ENCODE measurements around the gene SEL1L2. TPM values are rescaled to one million over a fixed set of nuclear protein-coding genes. Genes with fewer than 3 reads are reported as not detected.

SEL1L2 gene
- total RNA-seq, 1 experiment from 2014 or later = not detected

DNA sequence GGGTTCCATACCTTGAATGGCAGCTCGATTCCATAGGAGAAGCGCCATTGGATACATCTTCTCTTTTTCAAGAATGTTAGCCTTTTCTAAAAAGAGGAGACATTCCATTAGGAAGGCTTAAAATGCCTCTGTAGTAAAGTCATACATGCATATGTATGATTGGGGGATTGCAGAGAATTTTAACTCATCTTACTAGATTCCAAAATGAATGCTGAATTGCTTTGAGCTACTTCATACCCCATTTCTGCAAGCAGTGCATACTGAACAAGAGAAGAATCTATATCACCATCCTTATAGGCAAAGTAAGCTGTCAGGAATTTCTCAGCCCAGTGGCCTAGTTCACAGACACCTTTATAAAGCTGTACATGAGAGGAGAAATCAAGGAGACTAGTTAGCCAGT is 125.3 kb downstream of the SEL1L2 start:
- Histone ChIP-seq H3K4me1 (no peaks in the 10 kb centered on the region), H3K36me3 (ENCODE audit: control insufficient read depth, insufficient read depth, low read length) (no peaks in the 10 kb centered on the region), H3K27me3 (replicated peaks; ENCODE audit: control insufficient read depth, insufficient read depth, low read length) (no peaks in the 10 kb centered on the region; the same call in 1 of the 2 replicates), H3K9me3 (no peaks in the 10 kb centered on the region), H3K4me3 (ENCODE audit: low read depth, low read length) (no peak overlapping the region)
- CTCF ChIA-PET = no interaction called here
- BruUV-seq (replicated peaks) = no TSS peak
- H3K9me3 Mint-ChIP-seq (ENCODE audit: unreplicated experiment) = no peaks in the 10 kb centered on the region
- H3K4me3 Mint-ChIP-seq (ENCODE audit: unreplicated experiment) = no peak overlapping the region
- TF ChIP-seq, protein P1, sequence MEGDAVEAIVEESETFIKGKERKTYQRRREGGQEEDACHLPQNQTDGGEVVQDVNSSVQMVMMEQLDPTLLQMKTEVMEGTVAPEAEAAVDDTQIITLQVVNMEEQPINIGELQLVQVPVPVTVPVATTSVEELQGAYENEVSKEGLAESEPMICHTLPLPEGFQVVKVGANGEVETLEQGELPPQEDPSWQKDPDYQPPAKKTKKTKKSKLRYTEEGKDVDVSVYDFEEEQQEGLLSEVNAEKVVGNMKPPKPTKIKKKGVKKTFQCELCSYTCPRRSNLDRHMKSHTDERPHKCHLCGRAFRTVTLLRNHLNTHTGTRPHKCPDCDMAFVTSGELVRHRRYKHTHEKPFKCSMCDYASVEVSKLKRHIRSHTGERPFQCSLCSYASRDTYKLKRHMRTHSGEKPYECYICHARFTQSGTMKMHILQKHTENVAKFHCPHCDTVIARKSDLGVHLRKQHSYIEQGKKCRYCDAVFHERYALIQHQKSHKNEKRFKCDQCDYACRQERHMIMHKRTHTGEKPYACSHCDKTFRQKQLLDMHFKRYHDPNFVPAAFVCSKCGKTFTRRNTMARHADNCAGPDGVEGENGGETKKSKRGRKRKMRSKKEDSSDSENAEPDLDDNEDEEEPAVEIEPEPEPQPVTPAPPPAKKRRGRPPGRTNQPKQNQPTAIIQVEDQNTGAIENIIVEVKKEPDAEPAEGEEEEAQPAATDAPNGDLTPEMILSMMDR (IDR thresholded peaks at IDR 0.05; ENCODE audit: insufficient read depth in 1 of 2, low read depth in 1 of 2, low read length in 1 of 2, severe bottlenecking in 1 of 2, unreplicated experiment in 1 of 2) = no peak
- peaks cover 15% of the 10 kb centered on the region for H3K27me3 Mint-ChIP-seq (ENCODE audit: insufficient read depth, unreplicated experiment)
- POLR2A ChIA-PET = no interaction called here
- intact Hi-C loops (cut with micrococcal nuclease; ENCODE audit: unreplicated experiment) = no loop called here
- no peak for DNase-seq
- no peaks in the 10 kb centered on the region for H3K4me1 Mint-ChIP-seq (ENCODE audit: low read depth, unreplicated experiment)
- no peak overlapping the region for H3K27ac Mint-ChIP-seq (ENCODE audit: unreplicated experiment)
- H3K36me3 Mint-ChIP-seq (ENCODE audit: insufficient read depth, unreplicated experiment) = no peaks in the 10 kb centered on the region

DNA sequence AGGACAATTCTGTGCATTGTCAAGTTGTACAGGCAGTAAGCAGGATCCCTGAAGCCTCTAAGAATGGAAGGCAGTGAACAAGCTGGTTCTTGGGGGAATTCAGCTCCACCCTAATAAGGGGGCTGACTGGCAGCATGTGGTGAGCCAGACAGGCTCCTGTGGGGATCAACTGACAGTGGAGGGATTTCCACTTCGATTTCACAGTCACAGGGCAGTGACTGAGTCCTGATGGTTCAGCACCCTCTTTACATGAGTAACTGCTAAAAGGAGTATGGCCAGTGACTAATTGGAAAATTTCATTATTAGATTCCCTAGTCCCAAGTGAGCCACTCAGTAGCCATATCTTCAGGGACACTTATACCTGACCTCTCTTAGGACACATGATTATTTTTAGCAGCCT is 127.2 kb downstream of the SEL1L2 start:
- no peaks in the 10 kb centered on the region; the same call in 1 of the 2 replicates for H3K27me3 ChIP-seq (replicated peaks; ENCODE audit: control insufficient read depth, insufficient read depth, low read length)
- no peak overlapping the region for H3K4me3 ChIP-seq (ENCODE audit: low read depth, low read length)
- ChIA-PET POLR2A (no interaction called here), CTCF (no interaction called here)
- Mint-ChIP-seq H3K27me3 (ENCODE audit: insufficient read depth, unreplicated experiment) (peaks cover 21% of the 10 kb centered on the region), H3K4me3 (ENCODE audit: unreplicated experiment) (no peak overlapping the region), H3K36me3 (ENCODE audit: insufficient read depth, unreplicated experiment) (no peaks in the 10 kb centered on the region), H3K4me1 (ENCODE audit: low read depth, unreplicated experiment) (no peaks in the 10 kb centered on the region), H3K9me3 (ENCODE audit: unreplicated experiment) (no peaks in the 10 kb centered on the region), H3K27ac (ENCODE audit: unreplicated experiment) (no peak overlapping the region)
- no TSS peak for BruUV-seq (replicated peaks)
- no peaks in the 10 kb centered on the region for H3K36me3 ChIP-seq (ENCODE audit: control insufficient read depth, insufficient read depth, low read length)
- H3K9me3 ChIP-seq = no peaks in the 10 kb centered on the region
- TF ChIP-seq, protein P1 (IDR thresholded peaks at IDR 0.05; ENCODE audit: insufficient read depth in 1 of 2, low read depth in 1 of 2, low read length in 1 of 2, severe bottlenecking in 1 of 2, unreplicated experiment in 1 of 2) = no peak
- intact Hi-C loops (cut with micrococcal nuclease; ENCODE audit: unreplicated experiment) = no loop called here
- H3K4me1 ChIP-seq = no peaks in the 10 kb centered on the region
- DNase-seq = no peak

DNA sequence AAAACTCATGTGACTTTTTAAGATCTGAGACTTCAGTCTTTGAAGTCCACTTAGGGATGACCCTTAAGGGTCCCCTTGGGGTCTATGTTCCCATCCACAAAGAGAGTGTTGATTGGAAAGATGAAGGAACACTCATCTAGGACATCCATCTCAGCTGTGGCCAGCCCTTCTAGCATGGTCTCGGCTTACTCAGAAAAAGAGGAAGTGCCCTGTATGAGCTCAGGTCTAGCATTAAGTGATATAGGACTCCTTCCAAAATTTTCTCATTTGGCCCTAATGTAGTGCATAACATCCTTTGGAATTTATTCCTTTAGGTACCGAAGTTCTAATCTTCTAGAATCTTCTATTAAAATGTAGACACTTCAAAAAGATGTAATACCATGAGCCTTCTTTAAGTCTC is 128.2 kb downstream of the SEL1L2 start:
- H3K4me3 ChIP-seq (ENCODE audit: low read depth, low read length) = no peak overlapping the region

More for the DNA sequence above, 128.2 kb downstream of the SEL1L2 start:
- no peaks in the 10 kb centered on the region; the same call in 1 of the 2 replicates for H3K27me3 ChIP-seq (replicated peaks; ENCODE audit: control insufficient read depth, insufficient read depth, low read length)
- no peak for DNase-seq
- H3K27ac Mint-ChIP-seq (ENCODE audit: unreplicated experiment) = no peak overlapping the region
- no peaks in the 10 kb centered on the region for H3K9me3 Mint-ChIP-seq (ENCODE audit: unreplicated experiment)
- BruUV-seq (replicated peaks) = no TSS peak
- H3K36me3 ChIP-seq (ENCODE audit: control insufficient read depth, insufficient read depth, low read length) = no peaks in the 10 kb centered on the region
- peaks cover 21% of the 10 kb centered on the region for H3K27me3 Mint-ChIP-seq (ENCODE audit: insufficient read depth, unreplicated experiment)
- H3K9me3 ChIP-seq = no peaks in the 10 kb centered on the region
- no peak overlapping the region for H3K4me3 Mint-ChIP-seq (ENCODE audit: unreplicated experiment)
- CTCF ChIA-PET = no interaction called here
- intact Hi-C loops (cut with micrococcal nuclease; ENCODE audit: unreplicated experiment) = no loop called here
- POLR2A ChIA-PET = no interaction called here
- H3K36me3 Mint-ChIP-seq (ENCODE audit: insufficient read depth, unreplicated experiment) = no peaks in the 10 kb centered on the region
- H3K4me1 Mint-ChIP-seq (ENCODE audit: low read depth, unreplicated experiment) = no peaks in the 10 kb centered on the region
- no peaks in the 10 kb centered on the region for H3K4me1 ChIP-seq
- TF ChIP-seq, protein P1 (IDR thresholded peaks at IDR 0.05; ENCODE audit: insufficient read depth in 1 of 2, low read depth in 1 of 2, low read length in 1 of 2, severe bottlenecking in 1 of 2, unreplicated experiment in 1 of 2) = no peak

Data from Caco-2 (cell line).